Parathyroid adenoma (tissue), 2 donors: Measurements from ENCODE around the gene PRTN3.

Experiments
- H2AFZ ChIP-seq: fragments of 300-600 bp; sonication (generic); one replicate; pipeline ENCODE4 v1.7.0; 2017; ENCODE audit warnings: antibody characterized with exemption, mild to moderate bottlenecking
- H3K27ac ChIP-seq: fragments of 300-600 bp; sonication (generic); one replicate; pipeline ENCODE4 v1.7.0; 2017
- H3K27me3 ChIP-seq: fragments of 300-600 bp; sonication (generic); one replicate; pipeline ENCODE4 v1.7.0; 2017; ENCODE audit warnings: low read length; ENCODE audit not compliant: control insufficient read depth, insufficient read depth
- H3K36me3 ChIP-seq: fragments of 300-600 bp; sonication (generic); one replicate; pipeline ENCODE4 v1.7.0; 2017; ENCODE audit warnings: low read length; ENCODE audit not compliant: control insufficient read depth, insufficient read depth
- H3K4me1 ChIP-seq: fragments of 300-600 bp; sonication (generic); one replicate; pipeline ENCODE4 v1.7.0; 2017; ENCODE audit warnings: control low read depth
- H3K4me2 ChIP-seq: fragments of 300-600 bp; sonication (generic); one replicate; pipeline ENCODE4 v1.7.0; 2017; ENCODE audit warnings: low read length
- H3K4me3 ChIP-seq: fragments of 300-600 bp; sonication (generic); one replicate; pipeline ENCODE4 v1.7.0; 2017; ENCODE audit warnings: low read depth, low read length
- H3K79me2 ChIP-seq: fragments of 300-600 bp; sonication (generic); one replicate; pipeline ENCODE4 v1.7.0; 2017; ENCODE audit warnings: control low read depth
- H3K9ac ChIP-seq: fragments of 300-600 bp; sonication (generic); one replicate; pipeline ENCODE4 v1.7.0; 2017; ENCODE audit warnings: mild to moderate bottlenecking
- H3K9me3 ChIP-seq: fragments of 300-600 bp; sonication (generic); one replicate; pipeline ENCODE4 v1.7.0; 2017; ENCODE audit warnings: low read length; ENCODE audit not compliant: control insufficient read depth
- CTCF ChIP-seq: fragments of 300-600 bp; sonication (generic); IDR thresholded peaks from one replicate; pipeline ENCODE4 v1.7.0; 2017; ENCODE audit warnings: antibody characterized with exemption, mild to moderate bottlenecking
- donor health status: primary hyperparathyroidism.

The PRTN3 gene

DNA sequence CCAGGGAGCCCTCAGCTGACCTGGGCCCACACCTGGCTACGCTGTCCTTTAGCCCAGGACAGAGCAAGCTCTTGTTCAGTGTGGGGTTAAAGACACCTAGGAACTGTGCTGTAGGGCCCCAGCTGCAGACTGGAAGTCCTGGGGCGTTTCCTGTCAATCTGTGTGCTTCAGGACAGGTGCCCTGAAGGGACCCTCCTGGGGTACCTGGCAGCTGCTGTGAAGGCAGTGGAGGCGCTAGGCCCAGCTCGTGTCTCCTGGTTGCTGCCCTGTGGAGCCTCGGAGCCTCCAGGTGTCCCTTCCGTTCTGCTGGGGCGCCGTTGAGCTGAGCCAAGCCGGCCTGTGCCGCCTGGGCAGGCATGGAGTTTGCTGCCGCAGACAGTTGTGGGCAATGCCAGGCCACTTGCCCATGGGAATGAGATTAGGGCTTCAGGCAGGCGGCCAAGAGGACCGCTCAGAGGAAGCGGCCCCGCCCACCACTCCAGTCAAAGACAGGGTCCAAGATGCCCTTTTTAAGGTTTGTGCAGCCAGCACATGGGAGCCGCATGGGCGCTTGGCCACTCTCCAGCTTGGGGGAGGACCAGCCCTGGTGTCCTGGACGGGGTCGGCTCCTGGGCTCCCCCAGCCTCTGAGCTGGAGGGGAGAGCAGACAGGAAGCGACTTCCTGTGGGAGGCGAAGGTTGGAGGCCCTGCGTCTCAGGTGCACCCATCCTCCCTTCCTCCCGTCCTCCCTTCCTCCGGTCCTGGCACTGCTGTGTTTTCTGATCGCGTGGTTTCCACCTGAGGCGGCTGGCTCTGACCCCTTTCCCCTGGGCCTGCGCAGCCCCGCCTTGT is 39.6 kb upstream of the PRTN3 start:
- H2AFZ ChIP-seq: no peak overlapping the region
- H3K27ac ChIP-seq: peak overlapping the region; percentile 96
- no peak overlapping the region for H3K9ac ChIP-seq
- peak overlapping the region; percentile 51 for H3K4me3 ChIP-seq
- peak overlapping the region; percentile 75 for H3K4me2 ChIP-seq
- peaks cover 39% of the 10 kb centered on the region for H3K4me1 ChIP-seq
- no peaks in the 10 kb centered on the region for H3K9me3 ChIP-seq
- H3K27me3 ChIP-seq: no peaks in the 10 kb centered on the region
- no peak for TF ChIP-seq CTCF
- peaks cover 68% of the 10 kb centered on the region for H3K79me2 ChIP-seq
- H3K36me3 ChIP-seq: no peaks in the 10 kb centered on the region

DNA sequence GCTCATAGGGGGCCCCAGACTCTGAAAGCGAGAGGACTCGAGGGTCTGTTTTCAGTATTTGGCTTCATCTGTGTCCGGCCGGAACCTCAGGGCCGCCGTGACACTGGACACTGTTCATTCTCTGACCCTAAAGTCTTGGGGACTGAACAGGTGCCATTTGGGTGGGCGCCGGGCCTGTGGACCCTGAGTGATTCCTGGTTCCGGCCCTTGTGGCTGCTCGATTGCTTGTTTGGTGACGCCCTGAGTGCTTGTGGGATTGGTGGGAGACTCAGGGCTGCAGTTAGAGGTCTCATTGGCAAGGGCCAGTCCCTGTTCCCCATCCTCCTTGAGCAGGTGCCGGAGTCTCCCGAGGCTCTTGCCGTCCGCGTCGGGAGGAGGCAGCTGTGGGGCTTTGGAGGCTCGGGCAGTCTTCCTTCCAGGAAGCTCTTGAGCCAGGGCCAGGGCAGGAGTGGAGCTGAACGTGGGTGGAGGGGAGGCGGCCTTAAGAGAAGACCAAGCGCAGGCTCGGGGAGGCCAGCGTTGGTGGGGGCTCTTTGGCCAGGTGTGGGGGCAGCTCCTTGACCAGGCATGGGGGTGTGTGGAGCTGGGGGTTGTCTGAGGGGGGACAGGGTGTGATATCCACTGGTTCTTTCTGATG is 38.8 kb upstream of the PRTN3 start:
- Histone ChIP-seq H3K36me3 (no peaks in the 10 kb centered on the region), H3K9me3 (no peaks in the 10 kb centered on the region), H3K27me3 (no peaks in the 10 kb centered on the region), H2AFZ (no peak overlapping the region), H3K79me2 (peaks cover 75% of the 10 kb centered on the region), H3K4me1 (peaks cover 39% of the 10 kb centered on the region), H3K9ac (no peak overlapping the region), H3K27ac (peak overlapping the region; percentile 96), H3K4me3 (peak overlapping the region; percentile 51), H3K4me2 (peak overlapping the region; percentile 75)
- TF ChIP-seq CTCF: no peak

DNA sequence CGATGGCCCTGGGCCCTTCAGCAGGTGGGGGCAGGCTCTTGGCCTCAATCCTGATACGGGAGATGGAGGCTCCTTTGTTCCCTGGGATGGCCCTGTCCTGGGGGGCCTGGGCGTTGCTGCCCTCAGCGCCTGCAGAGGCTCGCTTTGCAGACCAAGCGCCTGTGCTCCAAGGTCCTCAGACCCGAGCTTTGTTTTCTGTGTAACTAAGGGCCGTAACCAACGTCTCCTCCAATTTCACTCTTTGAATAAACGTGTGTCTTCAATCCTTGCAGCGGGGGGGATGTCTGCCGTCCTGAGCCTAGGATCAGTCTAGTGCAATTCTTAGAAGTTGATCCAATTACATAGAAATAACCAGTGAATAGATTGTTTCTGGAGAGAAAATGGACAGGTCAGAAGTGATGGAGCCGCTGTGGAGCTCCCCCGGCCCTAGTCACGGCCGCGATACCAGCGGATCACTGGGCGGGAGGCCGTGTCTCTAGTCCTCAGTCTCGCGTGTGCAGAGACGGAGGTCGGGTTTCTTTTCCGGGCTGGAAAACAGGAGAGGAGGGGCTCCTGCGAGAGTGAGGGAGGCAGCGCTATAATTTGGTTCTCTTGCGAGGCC is 38.2 kb upstream of the PRTN3 start:
- no peak overlapping the region for H2AFZ ChIP-seq
- H3K27ac ChIP-seq: peak overlapping the region; percentile 96
- H3K9me3 ChIP-seq: no peaks in the 10 kb centered on the region
- H3K27me3 ChIP-seq: no peaks in the 10 kb centered on the region
- H3K4me3 ChIP-seq: peak overlapping the region; percentile 51
- peaks cover 77% of the 10 kb centered on the region for H3K79me2 ChIP-seq
- peaks cover 39% of the 10 kb centered on the region for H3K4me1 ChIP-seq
- peak overlapping the region; percentile 75 for H3K4me2 ChIP-seq
- no peaks in the 10 kb centered on the region for H3K36me3 ChIP-seq
- no peak overlapping the region for H3K9ac ChIP-seq
- TF ChIP-seq CTCF: no peak

- H3K27ac ChIP-seq: peak overlapping the region; percentile 96
- TF ChIP-seq CTCF: no peak
- peak overlapping the region; percentile 75 for H3K4me2 ChIP-seq
- peaks cover 39% of the 10 kb centered on the region for H3K4me1 ChIP-seq
- H3K9ac ChIP-seq: no peak overlapping the region
- no peak overlapping the region for H2AFZ ChIP-seq
- no peaks in the 10 kb centered on the region for H3K9me3 ChIP-seq
- H3K4me3 ChIP-seq: peak overlapping the region; percentile 51
- H3K79me2 ChIP-seq: peaks cover 80% of the 10 kb centered on the region
- H3K27me3 ChIP-seq: no peaks in the 10 kb centered on the region
- H3K36me3 ChIP-seq: no peaks in the 10 kb centered on the region
These were observed 37.7 kb upstream of the PRTN3 start for GRCh38 chr19:803099-803561.
